Pons (tissue), 1 donor: ENCODE measurements around the gene SMS.

Experiments
- DNase-seq: peaks from one replicate; pipeline ENCODE4 v3.0.0-alpha.2; 2016; ENCODE audit warnings: low spot score

The SMS gene

DNA sequence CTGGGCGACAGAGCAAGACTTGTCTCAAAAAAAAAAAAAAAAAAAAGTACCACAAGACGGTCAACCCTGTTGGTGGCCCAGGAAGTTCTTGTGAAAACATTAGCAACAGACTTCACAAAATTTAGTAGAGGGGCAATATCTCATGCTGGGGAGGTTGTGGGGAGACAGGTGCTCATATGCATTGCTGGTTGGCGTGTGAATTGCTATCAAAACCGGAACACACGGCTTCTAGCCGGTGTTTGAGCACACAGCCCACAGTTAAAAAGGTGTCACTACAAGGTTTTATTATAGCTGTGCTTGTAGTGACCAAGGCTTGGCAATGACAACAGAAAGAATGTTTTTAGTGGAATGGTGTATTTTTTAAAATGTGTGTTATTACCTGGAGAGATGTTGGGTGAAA, 41.8 kb downstream of the SMS start:
- DNase-seq = no peak

GRCh38 chrX:21985332-21985777, 44.8 kb downstream of the SMS start:
- DNase-seq = peak; percentile 79

GRCh38 chrX:21986596-21986995, 46.1 kb downstream of the SMS start:
- no peak for DNase-seq

DNA sequence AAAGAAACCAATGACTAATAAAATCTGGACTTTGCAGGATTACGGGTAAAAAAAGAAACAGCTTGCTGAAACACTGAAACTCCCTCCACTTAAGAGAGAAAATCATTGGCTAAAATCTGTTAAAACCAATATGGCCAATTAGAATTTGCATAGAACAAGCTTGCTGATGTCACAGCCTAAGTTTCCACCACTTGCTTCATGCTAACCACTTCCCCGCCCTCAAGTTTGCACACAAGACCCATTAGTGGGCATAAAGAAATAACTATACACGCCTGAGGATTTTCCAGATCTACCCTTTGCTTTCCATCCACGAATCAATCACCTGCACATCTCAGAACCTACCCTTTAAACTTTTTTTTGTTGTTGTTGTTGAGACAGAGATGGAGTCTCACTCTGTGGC, 48.9 kb downstream of the SMS start:
- DNase-seq = no peak

- no peak for DNase-seq
These were observed 50.3 kb downstream of the SMS start for GRCh38 chrX:21990832-21991231.

DNA sequence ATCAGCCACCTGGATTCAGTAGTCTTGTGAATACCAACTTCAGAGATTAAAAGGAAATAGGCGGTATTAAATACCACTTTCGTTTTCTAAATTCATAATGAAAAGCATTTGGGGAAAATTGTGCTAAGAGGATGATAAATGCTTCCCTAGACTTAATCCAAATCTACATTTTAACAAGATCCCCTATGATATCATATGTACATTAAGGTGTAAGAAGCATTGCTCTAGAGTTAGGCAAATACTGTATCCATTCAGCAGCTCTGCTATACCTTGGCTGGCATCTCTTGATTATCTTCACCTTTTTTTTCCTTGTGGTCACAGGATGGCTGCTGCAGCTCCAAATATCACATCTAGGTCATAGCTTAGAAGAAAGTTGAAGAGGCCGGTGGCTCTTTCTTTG, 51.0 kb downstream of the SMS start:
- no peak for DNase-seq

DNA sequence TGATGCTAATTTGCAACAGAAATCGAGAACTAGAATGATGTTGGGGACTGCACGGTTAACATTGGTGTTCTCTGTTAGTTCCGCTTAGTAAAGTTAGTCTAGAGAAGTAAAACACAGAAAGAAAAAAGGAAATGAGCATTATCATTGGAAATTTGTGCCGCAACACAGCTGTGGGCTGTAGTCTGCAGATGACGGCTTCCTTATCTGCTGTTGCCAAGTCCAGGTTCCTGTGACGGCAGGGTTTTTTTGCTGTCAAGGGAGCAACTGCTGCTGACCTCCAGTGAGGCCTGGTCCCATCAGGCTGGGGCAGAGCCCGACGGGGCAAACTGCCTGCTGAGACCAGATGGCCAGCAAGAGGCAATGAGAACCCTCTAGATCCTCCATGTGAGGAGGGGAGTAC, 52.8 kb downstream of the SMS start:
- DNase-seq = peak; percentile 39

DNA sequence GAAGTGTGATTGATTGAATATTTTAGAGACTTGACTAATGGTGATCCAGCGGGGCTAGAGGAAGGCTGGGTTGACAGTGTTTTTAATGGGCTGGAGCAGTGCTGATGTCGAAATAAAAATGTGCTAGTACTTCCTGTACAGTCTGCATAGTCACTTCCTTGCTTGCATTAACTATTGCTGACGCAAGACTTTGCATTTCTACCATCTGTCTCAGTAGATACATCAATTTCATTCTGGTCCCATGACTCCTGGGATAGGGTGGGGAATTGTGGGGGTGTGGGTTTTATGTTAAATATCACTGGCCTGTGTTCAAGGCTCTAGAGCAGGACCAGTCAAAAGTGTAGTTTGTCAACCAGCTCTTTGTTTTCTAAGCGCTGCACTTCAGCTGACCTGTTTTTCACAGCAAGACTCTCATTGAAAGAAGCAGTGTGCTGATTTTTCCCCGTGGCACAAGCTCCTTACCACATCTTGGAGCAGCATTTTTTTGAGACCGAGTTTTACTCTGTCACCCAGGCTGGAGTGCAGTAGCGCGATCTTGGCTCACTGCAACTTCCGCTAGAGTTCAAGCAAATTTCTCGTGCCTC, 56.5 kb downstream of the SMS start:
- DNase-seq = peak; percentile 26

DNA sequence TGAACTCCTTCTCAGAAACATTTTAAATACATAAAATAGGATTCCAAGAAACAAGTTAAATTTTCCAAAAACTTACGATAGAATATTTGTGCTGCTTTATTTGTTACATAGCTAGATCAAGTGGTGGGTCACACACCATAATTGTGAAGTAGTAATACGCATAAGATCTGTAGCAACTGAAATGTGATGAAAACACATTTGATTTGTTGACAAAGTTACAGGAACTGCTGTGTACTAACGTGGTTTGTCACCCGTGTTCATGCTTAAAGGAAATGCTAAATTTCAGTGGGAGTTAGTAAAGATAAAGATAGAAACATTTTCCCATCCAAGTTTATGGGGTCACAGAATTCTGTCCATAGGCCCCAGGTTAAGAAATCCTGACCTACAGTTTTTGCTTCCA, 57.5 kb downstream of the SMS start:
- no peak for DNase-seq

DNA sequence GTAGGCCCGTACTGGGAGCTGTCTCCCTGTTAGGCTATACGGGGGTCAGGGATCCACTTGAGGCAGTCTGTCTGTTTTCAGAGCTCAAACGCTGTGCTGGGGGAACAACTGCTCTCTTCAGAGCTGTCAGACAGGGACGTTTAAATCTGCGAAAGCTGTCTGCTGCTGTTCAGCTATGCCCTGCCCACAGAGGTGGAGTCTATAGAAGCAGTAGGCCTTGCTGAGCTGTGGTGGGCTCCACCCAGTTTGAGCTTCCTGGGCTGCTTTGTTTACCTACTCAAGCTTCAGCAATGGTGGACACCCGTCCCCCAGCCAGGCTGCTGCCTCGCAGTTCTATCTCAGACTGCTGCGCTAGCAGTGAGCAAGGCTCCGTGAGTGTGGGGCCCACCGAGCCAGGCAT, 64.4 kb downstream of the SMS start:
- no peak for DNase-seq

DNA sequence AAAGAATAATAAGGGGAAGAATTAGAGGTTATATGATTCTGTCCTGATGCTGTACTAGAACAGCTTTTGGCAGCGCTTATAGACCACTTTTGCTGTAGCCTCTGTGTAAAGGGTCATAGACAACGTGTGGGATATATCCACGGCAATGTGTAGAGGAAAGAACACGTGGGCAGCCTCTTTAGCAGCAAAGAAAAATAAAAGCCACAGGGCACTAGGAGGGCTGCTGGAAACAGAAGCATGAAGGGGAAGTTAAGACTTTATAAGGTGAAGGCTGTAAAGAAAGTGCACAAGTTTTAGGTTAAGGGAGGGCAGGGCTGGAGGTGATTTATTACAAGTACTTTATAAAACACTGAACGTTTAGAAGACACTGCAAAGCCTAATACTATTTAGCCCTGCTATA, 71.5 kb downstream of the SMS start:
- DNase-seq = no peak

- DNase-seq = no peak
These were observed 72.4 kb downstream of the SMS start for GRCh38 chrX:22012931-22013330.

- DNase-seq = no peak
These were observed 74.7 kb downstream of the SMS start for GRCh38 chrX:22015139-22015750.

DNA sequence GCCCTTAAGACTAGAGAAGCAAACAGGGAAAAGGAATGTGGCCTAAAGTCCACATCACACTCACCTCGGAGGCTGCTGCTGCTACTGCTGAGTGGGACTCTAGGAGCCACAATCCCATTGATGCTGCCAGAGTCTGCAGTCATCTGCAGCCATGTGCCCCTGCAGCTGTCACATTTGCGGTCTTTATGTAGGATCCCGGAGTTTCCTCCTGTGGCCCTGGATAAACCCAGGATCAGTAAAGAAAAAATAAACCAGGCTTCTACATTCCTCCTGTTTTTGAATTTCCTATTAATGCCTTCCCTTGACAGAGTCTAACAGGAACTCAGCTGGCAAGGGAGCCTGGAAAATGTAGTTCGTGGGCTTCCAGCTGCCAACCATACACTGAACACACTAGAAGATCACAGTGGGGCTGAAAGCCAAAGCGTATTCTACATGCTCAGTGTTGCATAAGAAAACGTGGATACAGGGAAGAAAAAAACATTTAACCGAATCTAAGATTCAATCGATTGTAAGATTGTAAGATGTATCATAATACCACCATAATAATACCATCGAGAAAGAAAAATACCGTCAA, 81.3 kb downstream of the SMS start:
- no peak for DNase-seq

- no peak for DNase-seq
These were observed 84.1 kb downstream of the SMS start for GRCh38 chrX:22024577-22024976.

- DNase-seq = no peak
These were observed 85.2 kb downstream of the SMS start for GRCh38 chrX:22025751-22026150.

GRCh38 chrX:22026731-22027130, 86.2 kb downstream of the SMS start:
- DNase-seq = no peak

DNA sequence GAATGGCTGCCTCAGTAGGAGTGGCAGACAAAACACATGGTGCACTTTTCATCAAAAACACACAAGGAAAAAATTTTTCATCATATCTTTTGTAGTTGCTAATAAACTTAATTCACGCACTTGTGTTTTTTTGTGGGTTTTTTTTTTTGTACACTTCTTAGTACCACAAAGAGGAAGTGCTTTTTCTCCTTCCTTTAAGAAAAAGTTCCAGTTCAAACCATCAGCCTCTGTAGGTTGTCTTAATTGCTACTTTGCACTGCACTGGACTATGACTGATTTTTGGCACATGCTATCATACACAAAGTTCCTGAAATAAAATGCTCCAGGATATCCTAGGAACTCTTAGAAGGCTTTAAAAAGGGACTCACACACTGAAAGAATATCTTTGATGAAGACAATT, 91.6 kb downstream of the SMS start, which contains the start of gene PHEX:
Gene PHEX, plus strand, starts transcription at position 242 of the 400 bp plus-strand sequence. CDS start 681 bp downstream, outside the sequence.
- no peak for DNase-seq

DNA sequence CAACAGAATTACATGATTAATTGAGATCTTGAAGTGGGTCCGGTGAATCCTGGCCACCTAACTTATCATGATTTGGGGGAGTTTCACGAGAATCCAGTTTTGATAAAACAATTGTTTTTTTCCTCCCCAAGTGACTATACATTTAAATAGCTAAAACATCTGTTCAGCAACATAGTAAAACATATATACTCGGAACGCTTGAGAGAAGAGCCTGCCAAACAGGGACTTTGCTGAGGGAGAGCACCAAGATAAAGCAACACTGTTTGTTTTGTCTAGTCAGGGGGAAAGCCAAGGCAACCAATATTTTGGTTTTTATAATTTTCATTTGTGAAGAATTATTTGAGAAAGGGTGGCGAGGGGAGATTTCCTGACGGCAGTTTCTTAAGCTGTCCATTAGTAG, 92.0 kb downstream of the SMS start:
- DNase-seq = no peak

DNA sequence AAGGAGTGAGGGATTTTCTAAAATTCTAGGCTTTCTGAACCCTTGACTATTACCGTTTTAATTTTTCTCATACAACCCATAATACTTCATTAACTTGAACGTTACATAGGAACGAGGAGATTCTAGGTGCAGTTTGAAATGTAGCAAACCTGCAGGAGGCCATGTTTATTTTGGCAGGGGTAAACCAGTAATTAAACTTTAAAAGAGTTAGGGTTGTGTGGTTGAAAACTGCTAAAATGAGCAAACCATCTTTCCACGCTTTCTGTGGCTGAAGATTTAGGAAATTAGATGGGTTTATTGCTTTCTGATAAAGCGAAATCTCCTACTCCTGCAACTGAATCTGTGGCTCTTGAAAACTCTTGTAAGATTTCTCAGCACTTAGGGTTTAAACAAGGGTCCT, 93.3 kb downstream of the SMS start:
- DNase-seq = no peak

DNA sequence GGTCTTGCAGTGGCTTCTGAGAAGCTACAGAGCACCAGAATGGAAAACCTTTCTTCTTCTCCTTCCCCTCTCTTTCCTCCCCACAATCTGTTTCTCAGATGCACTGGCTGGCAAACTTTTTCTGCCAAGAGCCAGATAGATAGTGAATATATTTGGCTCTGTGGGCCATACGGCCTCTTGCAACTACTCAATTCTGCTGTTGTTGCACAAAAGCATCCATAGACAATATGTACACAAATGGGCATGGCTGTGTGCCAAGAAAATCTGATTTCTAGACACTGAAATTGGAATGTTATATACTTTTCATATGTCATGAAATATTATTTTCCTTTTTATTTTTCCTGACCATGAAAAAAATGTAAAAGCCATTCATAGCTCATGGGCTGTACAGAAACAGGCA, 94.7 kb downstream of the SMS start:
- no peak for DNase-seq

DNA sequence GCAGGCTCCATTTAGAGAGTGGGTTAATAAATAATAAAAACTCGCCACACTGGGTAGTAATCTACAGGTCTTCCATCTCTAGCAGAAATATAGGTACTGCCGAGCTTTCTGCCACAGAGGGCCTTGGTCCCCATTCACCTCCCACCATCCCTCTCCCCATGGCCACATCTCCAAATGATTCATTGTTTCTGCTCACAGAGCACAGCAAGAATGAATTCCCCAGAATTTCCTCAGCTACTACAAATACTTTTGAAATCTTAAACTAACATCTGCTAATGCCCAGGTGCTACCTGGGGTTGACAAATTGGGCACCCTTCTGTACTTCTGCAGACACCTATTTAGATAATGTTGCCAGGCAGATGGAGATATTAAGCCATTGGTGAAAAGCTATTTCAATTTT, 96.7 kb downstream of the SMS start:
- DNase-seq = no peak

DNA sequence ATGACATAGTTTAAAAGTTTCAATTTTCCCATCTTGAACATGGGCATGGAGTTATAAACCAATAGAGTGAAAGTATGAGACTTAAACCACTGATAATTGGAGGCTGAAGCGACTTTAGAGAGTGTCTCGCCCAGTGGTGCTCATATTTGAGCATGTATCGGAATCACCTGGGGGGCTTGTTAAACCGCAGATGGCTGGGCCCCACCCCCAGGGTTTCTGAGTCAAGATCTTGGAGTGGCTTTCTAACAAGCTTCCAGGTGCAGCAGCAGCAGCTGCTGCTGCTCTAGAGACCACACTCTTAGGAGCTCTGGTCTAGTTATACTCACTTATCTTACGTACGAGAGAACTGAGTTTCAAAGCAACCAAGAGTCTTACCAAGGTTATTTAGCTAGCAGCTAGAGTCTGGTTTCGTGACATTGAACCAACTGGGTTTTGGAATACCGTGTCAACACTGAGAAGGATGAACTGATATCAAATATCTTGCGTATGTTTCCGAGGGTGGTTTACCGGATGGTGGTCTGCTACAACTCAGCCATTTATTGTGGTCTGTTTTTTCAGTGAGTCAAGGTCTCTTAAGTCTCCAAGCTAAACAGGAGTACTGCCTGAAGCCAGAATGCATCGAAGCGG, 97.5 kb downstream of the SMS start:
- no peak for DNase-seq
